ENCODE results near the gene GGT6.

Gene GGT6

DNA sequence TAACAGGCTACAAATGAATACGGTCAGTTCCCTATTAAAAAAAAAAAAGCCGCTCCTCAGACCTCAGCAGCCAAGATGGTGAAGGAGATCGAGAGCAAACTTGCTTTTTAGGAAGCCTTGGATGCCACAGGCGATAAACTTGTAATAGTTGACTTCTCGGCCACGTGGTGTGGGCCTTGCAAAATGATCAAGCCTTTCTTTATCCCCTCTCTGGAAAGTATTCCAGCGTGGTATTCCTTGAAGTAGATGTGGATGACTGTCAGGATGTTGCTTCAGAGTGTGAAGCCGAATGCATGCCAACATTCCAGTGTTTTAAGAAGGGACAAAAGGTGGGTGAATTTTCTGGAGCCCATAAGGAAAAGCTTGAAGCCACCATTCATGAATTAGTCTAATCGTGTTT lies 11.8 kb upstream of the GGT6 start:
- DNase-seq = no peak

DNA sequence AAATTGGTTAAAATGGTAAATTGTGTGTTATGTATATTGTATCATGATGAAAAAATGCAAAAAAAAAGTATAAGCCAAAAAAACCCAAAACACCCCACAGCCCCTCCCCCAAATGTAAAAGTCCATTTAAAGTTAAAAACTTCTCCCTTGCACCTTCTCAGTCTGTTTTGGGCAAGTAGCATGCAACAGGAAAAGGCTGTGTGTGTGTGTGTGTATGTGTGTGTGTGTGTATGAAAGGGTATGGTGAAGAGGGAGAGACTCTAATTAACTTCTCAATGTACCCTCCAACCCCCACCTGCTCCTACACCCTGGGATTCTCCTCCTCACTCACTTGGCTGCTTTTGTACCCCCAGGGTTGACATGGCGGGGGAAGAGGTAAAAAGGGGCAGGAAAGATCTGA lies 9.2 kb upstream of the GGT6 start:
- DNase-seq = no peak

DNA sequence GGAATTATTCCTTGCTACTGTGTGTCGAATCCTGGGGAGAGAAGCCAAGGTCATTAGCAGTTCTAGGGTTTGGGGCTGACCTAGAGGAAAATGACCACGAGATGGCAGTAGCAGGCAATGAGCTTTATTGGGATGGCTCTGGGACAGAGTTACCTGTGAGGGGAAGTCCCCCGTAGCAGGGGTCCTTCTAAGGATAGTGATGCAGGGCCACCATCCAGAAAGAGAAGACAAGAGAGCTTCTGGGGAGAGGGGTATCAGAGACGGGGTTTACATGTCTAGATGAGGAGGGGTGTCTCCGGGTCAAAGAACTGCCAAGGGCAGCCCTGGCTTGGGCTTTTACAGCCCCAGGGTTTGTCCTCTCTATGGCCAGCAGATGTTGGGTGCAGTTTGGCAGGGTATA lies 6.4 kb upstream of the GGT6 start:
- DNase-seq = peak; percentile 37

DNA sequence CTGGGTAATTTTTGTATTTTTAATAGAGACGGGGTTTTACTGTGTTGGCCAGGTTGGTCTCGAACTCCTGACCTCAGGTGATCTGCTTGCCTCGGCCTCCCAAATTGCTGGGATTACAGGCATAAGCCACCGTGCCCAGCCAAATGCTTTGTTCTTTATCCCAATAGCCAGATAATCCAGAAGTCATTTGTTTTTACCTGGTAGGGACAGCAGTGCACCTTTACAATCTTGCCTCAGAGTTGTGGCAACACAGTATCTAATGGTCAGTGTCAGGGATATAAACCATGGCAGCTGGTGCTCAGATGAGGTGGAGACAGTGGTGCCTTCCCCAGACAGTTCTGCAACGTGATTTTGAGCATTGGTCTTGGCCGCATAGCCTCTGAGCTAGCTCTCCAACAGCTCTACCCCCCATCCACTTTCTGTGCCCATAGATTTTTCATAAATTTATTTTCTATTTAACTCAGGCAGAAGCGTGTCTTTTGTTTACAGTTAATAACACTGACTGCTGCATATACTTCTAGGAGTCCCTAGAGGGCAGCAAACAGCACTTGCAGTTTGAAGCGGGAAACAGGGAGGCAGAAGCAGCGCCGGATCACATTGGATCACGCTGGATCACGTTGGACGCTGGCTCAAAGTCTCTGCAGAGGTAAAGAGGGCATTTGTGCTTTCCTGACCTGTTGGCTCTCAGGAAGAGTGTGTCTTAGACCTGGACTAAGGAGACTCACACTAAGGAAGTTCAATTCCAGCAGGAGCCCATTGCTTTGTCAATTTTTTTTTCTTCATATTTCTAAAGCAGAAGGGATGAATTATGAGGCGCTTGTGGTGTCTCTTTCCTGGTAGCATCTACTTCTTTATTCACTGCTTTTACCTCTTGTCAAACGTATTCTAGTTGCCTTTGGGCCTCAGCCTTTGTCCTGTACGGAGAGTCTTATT lies 5.1 kb upstream of the GGT6 start:
- peak; percentile 65 for DNase-seq

DNA sequence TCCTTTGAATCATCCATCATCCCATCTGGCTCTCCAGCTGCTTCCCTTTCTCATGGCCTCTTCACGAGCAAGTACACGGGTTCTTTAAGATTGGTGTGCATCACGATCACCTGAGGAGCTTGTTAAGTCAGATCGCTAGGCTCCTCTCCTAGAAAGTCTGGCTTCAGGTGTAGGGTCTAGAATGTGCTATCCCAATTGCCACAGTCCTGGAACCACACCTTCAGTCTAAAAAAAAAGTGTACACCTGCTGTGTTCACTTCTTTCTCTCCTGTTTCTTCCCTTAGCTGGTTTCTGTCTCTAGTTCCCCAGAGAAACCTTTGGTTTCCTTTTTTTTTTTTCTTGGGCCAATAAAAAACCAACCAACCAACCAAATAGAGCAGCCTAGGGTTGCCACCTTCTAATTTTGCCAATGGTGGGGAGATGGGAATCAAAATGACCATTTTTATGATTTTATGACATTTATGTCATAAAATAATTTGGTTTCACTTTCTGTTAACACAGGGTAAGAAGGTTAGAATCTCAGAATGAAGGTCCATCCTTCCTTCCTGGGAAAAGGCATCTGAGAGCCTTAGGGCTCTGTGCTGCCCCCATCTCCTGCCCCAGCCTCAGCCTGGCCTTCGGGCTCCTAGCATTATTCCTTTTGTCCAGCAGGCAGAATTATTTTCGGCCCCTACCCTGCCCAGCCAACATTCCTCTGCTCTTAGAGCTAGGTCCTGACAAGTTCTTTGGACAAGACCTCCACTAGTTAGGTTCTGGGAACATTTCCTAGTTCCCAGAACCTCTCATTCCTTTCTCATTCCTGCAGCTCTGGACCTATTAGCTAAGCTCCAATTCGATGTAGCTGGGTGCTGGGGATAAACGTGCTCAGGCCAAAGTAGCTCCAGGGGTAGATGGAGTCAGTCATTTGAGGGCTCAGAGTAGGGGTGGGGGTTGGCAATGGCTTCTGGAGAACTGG lies 1.9 kb upstream of the GGT6 start:
- DNase-seq = no peak

DNA sequence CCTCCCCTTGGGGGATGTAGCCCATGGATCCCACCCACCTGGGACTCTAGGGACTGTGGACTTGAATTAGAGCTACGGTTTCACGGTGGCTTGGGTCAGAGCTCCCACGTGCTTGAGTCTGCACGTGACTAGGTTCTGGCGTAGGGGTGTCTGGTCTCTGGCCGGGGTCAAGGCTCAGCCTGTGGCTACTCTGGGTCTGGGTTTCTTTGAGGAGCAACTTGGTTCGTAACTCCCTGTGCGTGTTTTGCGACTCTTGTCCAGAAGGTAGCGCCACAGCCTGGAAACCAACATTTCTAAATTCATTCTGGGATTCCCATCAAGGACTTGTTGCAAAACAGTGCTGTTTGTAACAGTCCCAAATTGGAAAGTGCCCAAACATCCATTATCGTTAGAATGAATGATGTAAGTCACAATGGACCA lies 470 bp upstream of the GGT6 start:
- DNase-seq = no peak

DNA sequence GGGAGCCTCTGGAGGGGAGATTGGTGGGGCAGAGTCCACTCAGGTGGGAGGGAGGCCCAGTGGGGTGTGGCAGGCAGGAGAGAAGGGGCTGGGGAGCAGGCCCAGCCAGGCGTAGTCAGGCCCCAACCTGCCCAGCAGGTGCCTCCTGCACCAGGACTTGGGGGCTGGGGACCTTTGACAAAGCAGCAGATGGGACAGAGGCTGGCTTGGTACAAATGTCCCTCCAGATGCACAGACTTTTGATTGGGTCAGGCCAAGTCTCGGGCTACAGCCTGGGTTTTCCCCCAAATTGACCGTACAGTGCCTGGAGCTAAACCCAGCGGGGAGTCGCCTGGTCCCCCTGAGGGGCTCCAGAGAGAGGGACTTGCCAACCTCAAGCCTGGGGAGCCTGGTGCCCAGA lies 411 bp downstream of the GGT6 start:
- no peak for DNase-seq

DNA sequence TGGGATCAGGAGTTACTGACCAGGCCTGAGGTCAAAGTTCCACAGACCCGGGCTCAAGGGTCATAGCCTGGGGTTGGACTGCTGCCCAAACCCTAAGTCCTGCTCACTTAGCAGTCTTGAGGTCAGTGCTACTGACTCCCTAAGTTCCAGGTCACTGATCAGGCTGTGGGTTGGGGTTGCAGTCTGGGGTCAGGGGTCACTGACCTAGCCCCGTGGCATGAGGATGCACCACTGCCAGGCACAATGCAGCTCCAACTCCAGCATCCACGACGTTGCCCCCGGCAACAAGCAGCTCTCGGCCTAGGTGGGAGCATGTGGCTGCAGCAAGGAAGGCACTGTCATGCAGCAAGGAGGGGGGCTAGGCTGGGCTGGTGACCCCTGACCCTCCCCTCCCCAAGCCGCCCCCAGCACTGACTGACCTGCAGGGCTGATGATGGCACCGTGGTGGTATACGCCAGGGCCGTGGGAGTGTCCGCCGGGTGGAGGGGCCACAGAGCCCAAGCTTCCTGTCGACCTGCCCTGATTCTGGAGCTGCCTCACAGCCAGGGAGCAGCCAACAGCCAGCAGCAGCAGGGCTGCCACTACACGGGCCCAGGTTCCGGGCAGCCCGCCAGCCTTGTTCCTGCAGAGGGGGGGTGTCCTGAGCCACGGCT lies 1.1 kb downstream of the GGT6 start:
- no peak for DNase-seq

DNA sequence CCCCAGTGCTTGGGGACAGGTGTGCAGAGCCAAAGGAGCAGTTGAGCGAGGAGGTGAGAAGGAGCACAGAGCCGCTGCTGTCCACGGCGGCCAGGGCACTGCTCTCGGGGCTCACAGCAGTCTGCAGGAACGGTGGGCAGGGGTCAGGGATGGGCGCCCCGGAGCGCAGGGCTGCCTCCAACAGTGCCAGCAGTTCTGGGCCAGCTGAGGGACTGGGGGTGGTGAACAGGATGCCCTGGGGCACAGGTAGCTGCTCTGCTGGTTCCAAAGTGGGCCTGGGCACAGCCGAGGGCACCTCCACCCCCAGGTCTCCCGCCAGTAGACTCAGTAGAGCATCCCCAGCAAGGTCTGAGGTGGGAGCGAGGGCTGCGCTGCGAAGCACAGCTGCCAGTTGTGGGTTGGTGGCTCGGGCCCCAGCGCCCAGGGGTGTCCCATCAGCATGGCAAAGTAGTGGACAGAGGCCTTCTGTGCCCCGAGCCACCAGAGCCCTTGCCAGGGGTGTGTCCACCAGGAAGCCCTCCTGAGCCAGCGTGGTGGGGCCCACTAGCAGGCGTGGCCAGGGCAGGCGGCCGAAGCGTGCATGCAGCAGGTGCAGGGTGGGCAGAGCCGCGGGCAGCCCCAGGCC lies 1.9 kb downstream of the GGT6 start:
- DNase-seq = no peak

DNA sequence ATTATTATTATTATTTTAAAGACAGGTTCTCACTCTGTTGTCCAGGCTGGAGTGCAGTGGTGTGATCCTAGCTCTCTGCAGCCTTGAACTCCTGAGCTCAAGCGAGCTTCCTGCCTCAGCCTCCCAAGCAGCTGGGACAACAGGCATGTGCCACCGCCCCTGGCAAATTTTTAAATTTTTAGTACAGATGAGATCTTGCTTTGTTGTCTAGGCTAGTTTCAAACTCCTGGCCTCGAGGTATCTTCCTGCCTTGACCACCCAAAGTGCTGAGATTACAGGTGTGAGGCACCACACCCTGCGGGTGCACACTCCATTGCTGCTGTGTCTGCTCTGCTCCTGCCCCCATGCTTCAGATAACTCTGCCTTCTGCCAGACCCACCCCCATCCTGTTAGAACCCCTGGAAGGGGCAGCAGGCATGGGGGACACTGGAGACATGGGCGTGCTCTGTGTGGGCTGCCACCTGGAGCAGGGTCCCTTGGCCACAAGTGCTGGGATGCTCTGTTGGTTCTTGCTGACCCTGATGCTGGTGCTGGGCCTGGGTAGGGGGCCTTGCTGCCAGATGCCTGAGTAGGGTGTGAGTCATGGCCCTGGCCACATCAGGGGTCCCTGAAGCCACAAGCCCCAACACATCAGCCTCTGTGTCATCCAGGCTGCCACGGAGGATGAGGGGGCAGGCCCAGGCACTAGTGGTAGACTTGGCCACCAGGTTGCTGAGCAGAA lies 2.6 kb downstream of the GGT6 start:
- no peak for DNase-seq

DNA sequence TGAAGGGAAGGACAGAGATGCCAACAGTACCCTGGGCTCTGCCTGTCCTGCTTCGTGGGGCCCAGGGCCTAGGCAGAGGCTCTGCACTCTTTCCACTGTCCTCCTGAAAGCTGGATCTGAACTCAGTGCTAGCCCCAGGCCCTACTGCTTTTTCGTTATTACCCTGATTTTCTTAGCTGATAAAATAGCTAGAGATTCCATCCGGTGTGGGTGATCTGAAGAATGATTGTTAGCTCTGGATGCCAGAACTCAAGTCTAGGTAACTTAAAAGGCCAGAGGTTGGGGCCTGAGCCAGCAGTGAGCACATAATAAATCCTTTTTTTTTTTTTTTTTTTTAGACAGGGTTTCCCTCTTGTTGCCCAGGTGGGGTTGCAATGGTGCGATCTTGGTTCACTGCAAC lies 3.4 kb downstream of the GGT6 start:
- DNase-seq = no peak

DNA sequence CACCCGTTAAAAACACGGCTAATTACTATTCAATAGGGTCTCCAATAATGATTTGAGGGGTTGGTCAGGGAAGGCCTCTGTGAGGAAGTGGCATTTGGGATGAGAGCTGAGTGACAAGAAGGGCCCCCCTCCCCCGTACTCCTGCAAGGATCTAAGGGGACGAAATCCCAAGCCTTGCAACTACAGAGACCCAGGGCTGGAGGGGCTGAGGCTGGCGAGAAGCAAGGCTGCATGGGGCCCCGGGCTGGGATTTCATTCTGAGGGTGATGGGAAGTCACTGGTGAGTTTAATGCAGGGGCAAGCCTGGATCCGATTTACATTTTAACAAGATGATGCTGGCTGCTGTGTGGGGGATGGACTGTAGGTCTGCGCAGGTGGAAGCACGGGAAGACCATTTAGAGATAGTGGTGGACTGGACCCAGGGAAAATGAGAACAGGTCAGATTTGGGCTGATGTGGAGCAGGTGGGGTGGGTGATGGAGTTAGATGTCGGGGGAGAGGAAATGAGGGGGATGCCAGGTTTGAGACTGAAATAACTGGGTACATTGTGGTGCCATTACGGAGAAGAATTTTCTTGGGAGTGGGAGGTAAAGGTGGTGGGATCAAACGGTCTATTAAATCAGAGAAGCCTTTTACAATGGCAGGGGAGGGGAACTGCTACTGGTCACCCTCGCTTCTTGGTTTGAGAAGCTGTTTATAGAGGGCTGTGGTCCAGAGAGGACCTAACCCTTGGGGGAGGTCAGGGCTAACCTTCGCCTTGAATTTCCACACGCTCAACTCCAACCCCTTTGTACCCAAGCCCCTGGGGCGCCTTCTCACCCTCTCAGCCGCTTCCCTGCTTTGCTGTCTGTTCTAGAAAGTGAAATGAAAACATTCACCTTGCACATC lies 4.3 kb downstream of the GGT6 start:
- DNase-seq = no peak

DNA sequence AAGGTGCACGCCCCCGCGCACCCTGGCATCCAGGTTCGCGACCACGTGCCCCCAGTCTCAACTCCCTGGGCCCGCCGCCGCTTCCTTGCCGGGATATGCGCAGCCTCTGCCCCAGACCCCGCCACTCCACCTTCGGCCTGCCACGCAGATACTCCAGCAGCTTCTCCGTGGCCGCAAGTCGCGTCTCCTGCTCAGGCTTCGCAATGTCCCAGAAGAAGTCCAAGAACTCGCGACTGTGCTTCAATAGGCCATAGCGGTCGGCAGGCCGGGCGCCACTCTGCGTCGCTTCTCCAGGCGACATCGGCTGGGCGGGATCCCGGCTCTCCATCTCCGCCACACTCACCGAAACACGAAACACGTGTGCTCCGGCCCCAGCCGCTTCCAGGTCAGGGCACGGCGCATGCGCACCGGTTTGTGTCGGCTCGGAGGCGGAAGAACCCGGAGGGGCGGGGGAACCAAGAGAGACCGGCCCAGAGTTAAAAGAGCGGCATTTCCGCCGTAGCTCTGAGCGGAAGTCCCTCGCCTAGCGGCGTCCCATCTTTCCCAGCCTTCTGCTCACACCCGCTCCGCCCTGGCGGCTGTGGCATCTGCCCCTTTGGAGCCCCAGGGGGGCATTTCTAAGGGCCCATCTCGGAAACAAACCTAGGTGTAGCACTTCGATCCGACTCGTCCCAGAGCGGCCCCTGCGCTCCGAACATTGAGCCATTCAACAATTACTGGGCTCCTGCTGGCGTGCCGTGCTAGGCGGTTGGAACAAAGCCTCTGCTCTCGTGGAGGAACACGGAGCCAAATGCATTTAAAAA lies 5.2 kb downstream of the GGT6 start, which contains the start of gene MYBBP1A:
TSS of gene MYBBP1A (minus strand) at position 388 of the 803 bp plus-strand sequence. CDS start at position 328, 60 bp downstream.
- peak; percentile 97 for DNase-seq

DNA sequence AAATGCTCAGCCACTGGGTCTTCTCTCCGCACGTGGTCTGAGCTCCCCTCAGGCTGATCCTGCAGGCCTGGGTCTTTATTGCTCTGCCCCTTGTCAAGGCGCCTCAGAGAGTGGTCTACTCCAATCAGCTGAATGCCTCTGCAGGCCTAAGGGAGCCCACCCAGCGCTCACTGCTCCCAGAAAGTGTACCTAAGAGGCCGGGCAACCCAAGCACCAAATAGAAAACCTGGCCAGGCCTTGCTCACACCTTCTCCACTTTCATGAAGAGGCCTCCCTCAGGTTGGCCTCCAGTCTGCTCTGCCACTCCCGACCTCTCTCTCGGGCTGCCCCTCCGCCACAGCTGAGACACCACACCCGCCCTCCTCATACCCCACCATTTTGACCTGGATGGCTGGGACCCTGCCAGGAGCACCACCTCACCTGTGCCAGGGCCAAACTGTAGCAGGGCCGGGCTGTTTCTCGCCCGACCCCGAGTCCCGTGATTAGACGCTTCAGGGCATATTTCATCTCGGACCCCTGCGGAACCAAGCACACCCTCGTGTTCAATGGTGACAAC lies 5.9 kb downstream of the GGT6 start:
- DNase-seq = no peak

DNA sequence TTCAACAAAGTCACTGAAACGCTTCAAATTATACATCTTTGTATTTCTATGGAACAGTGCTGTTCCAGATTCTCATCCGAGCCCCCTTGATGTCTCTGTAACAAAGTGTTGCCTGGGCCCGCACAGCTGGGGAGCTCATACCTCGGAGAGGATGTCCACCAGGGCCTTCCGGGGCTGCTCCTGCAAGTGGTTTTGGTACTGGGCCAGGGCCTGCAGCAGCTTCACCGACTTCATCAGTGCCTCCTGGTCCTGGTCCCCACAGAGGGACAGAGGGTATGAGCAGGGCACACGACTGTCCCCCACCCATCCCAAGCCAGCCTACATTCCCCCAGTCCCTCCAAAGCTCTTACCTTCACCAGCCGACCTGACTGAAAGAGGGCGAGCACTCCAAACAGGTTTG lies 6.7 kb downstream of the GGT6 start:
- DNase-seq = no peak

DNA sequence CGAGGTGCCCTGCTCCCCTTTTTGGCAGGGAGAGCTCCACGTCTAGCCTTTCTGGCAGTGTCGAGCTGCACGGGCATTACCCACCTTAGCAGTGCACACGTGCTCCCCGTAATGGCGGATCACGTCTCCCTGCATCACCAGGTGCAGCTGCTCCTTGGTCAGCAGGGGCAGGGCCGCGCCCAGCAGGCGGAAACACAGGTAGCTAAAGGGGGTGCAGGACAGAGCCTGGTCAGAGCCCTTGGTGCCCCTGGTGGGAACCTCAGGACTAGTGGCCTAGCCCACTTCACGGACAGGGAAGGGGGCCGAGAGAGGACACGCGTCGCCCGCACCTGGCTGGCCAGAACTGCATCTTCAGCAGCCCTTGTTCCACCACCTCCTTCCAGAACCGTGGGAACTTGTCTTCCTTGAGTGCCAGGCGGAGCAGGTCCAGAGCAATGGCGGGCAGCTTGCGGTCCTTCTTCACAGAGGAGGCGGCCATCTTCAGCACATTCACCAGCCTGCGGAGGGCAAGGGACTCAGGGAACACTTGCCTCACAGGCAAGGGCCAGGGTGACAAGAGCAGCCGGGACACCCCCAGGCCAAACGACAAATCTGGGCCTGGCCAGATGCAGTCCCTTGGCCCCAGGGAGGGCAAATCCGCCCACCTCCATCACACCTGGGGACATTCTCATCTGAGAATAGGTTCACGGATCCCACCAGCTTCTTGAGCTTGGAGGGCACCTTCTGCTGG lies 8.4 kb downstream of the GGT6 start:
- DNase-seq = no peak

DNA sequence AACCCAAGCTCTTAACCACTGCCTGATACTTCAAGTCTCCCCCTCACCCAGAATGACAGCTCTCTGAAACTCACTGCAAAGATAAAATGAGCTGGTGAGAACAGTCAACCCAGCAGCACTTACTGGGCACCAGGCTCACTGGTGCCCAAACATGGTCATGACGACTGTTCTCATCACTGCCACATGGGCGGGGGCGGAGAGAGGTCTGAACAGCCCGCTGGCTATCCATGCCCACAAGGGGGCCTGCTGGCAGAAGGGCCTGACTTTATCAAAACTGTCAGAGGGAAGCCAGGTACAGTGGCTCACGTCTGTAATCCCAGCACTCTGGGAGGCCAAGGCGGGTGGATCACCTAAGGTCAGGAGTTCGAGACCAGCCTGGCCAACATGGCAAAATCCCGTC lies 9.2 kb downstream of the GGT6 start:
- peak; percentile 43 for DNase-seq

DNA sequence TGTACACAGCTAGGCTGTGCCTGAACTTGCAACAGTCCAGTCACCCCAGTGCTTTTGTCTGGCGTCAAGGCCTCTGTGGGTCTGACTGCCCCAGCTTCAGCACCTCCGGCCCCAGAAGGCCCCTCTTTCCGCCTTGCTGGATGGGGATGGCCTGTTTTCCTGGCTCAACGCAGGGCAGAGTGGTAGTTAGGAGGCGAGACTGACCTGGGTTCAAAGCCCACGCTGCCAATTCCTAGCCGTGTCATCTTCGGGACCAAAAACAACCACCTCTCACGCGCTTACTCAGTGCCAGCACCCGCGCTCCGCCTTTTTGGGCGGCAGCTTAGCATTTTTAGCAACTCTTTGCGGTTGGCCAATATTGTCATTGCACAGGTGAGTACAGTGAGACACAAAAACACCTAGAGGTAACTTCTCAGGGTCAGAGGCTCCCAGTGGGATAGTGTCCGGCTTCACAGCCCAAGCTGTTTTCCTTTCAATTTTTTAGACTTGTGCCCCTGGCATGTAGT lies 9.8 kb downstream of the GGT6 start:
- no peak for DNase-seq
